Tibial nerve (tissue), 3 donors: ENCODE results near the gene FAT2.

Source experiments
- CTCF ChIP-seq, 5 experiments: fragments of 200-600 bp in 3 of 5; fragments of 450-650 bp in 2 of 5; sonication (generic) in 3 of 5; IDR thresholded peaks; one replicate each; pipeline ENCODE4 v1.5.1; 2016 to 2019; ENCODE audit warnings: antibody characterized with exemption in 5 of 5, mild to moderate bottlenecking in 3 of 5, moderate library complexity in 2 of 5
- POLR2A ChIP-seq, 2 donors: fragments of 450-650 bp; IDR thresholded peaks; one replicate each; pipeline ENCODE4 v1.6.1; 2017; ENCODE audit warnings: antibody characterized with exemption in 2 of 2, mild to moderate bottlenecking in 2 of 2, moderate library complexity in 2 of 2

GRCh38 chr5:151577566-151577965 lies 13.6 kb downstream of the FAT2 start:
- no peak for TF ChIP-seq POLR2A (IDR thresholded peaks at IDR 0.05)
- no peak for TF ChIP-seq CTCF (IDR thresholded peaks at IDR 0.05)
